Stimulated activated CD8-positive, alpha-beta memory T cell treated with anti-CD3 and anti-CD28 coated beads, Interleukin-12 subunit alpha, Interleukin-12 subunit beta, amount 100 ng/mL, for 4 hours (primary cell): ENCODE results near the gene GNA15.
"Not testable (repeated sequence)": the region's sequence is repeated elsewhere in the genome, so short reads cannot be mapped to it uniquely, and the experiment has no call there.

Experiments
- DNase-seq: peaks from one replicate; pipeline ENCODE4 v3.0.0-alpha.2; 2020; ENCODE audit warnings: low read depth

Gene GNA15

DNA sequence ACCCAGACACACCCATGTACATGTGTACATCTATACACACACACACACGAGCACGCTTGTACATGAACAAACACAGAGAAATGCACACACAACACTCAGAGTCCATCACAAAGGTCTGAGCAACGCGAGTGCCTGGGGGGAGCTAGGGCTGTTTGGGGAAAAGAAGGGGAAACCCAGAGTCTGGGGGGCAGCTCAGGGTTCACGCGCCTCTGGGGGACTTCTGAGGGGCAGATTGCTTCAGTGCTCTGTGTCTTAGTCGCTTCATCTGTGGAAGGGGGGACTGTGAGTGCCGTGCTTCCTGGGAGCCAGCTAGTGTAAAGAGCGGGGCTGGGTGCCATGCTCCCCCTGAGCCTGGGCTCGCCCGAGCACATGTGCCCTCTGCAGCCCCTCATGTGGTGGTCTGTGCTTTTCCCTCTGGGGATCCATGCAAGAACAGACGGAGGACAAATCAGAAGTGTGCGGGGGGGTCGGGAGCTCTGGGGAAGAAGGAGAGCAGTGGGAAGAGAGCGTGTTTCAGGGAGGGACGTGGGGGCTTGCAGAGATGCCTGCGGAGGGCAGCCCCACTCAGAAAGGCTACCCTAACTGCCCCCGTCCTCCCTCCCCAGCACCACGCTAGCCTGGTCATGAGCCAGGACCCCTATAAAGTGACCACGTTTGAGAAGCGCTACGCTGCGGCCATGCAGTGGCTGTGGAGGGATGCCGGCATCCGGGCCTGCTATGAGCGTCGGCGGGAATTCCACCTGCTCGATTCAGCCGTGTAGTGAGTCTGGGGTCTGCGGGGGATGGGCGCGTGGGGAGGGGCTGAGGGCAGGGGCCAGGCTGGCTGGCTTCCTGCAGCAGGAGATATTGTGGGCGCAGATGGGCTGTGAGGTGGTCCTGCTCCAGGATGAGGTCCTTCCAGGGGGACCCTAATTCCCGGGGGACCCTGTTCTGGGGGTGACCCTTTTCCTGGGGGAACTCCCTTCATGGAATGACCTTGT, 14.0 kb downstream of the GNA15 start:
- DNase-seq, result no peak

GRCh38 chr19:3150739-3151329, 15.0 kb downstream of the GNA15 start:
- DNase-seq, result no peak

GRCh38 chr19:3151563-3152418, 16.0 kb downstream of the GNA15 start:
- no peak for DNase-seq

GRCh38 chr19:3152419-3152780, 16.6 kb downstream of the GNA15 start:
- no peak for DNase-seq

- DNase-seq, result no peak
Measured at GRCh38 chr19:3153286-3154230, 17.7 kb downstream of the GNA15 start.

- not testable (repeated sequence) for DNase-seq
Measured at GRCh38 chr19:3154447-3154846, 18.6 kb downstream of the GNA15 start.

DNA sequence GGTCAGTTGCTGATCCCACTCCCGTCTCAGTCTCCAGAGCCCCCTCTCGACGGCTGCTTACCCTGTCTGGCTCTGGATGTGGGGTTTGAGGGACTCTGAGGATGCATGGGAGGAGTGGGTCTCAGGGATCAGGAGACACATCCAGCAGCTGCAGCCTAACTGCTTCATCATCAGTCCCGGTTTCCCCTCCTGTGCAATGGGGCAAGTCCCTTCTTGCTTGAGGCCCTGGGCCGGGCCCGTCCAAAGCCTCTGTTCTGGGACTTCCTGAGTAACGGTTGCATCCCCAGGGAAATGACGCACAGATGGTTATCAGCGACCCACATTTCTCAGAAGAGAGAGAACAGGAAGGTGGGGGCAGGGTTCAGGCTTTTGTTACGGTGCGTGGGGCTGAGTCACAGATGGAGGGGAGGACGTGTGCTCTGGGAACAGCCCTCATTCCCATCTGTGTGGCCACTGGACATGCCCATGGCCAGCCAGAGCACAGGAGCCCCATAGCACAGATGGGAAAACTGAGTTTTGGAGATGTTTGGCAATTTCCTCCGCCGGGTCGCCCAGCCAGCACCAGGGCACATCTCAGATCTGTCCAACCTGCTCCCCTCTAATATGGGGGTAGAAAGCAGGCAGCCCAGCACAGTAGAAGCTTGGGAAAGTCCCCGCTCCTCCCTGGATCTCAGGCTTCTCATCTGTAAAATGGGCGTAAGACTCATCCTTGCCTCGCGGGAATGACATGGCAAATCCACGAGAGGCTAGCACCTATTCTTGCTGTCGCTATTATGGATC, 19.3 kb downstream of the GNA15 start:
- peak; percentile 50 for DNase-seq

GRCh38 chr19:3157096-3157845, 21.4 kb downstream of the GNA15 start:
- no peak for DNase-seq

GRCh38 chr19:3159565-3159964, 23.7 kb downstream of the GNA15 start:
- DNase-seq, result no peak

DNA sequence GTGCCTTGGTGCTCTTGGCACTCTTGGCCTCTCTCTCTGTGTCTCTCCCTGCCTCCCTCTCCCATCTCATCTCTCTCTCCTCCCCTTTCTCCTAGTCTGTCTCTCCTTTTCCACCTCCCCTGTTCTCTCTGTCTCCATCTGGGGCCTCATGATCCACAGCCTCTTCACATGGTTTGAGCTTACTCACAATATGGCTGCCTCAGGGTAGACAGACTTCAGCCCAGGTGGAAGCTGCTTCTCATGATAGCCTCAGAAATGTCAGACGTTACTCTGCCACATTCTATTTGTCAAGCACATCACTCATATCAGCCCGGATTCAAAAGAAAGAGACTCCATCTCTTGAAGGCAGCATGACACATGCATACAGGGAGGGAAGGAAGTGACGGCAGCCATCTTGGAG, 24.4 kb downstream of the GNA15 start:
- no peak for DNase-seq

DNA sequence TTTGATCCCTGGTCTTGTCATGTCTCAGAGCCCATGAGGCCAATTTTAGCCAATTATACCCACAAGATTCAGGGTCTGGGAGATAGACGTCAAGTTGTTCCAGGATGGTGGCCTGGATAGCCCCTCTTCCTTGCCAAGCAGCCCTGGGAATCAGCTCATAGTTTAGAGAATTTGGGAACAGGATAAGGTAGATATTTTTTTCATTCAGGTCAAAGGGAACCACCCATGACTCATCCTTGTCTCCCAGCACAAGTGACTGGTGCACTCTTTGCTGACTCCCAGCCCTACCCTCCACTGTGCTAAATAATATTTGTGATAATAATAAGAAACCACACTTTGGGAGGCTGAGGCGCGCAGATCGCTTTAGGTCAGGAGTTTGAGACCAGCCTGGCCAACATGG, 25.6 kb downstream of the GNA15 start:
- no peak for DNase-seq

- no peak for DNase-seq
Measured at GRCh38 chr19:3162418-3163229, 26.8 kb downstream of the GNA15 start.

DNA sequence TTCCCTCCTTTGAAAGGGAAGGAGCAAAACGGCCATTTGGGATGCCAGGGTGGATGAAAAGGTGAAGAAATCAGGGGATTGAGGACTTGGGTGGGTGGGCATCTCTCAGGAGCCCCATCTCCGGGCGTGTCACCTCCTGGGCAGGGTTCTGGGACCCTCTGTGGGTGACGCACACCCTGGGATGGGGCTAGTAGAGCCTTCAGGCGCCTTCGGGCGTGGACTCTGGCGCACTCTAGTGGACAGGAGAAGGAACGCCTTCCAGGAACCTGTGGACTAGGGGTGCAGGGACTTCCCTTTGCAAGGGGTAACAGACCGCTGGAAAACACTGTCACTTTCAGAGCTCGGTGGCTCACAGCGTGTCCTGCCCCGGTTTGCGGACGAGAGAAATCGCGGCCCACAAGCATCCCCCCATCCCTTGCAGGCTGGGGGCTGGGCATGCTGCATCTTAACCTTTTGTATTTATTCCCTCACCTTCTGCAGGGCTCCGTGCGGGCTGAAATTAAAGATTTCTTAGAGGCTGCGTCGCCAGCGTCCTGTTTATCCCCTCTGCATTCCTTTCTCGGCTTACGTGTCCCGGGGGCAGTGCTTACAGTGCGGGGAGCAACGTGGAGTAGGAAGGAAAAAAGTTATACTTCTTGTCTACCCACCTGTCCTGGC, 27.5 kb downstream of the GNA15 start:
- peak; percentile 53 for DNase-seq

GRCh38 chr19:3163943-3164342, 28.1 kb downstream of the GNA15 start:
- no peak for DNase-seq

- DNase-seq, result no peak
Measured at GRCh38 chr19:3167533-3168272, 31.9 kb downstream of the GNA15 start.

DNA sequence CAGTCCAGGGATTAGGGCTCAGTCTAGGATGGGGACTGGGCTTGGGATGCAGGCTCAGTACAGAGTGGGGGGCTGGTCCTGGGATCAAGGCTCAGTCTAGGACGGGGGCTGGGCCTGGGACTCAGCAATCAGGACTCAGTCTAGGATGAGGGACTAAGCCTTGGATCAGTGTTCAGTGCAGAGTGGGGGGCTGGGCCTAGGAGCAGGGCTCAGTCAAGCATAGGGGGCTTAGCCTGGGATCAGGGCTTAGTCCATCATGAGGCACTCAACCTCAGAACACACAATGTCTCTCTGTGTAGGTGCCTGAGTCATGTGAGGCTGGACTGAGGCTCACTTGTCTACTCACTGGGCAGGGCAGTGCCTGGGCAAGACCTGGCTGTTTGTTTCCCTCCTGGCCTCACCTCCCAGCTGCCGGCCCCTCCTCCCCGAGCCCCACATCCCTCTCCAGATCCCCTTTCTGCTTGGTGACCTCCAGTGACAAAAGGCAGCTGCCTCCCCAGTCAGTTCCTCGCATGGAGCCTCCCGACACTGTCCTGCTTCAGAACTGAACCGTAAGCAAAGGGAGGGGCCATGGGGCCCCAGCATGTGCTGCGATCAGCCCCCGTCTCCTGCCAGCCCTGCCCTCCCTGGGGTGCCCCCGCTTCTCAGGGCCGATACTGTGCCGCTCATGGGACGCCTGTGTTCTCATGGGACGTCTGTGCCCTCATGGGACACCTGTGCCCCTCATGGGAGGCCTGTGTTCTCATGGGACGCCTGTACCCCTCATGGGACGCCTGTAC, 36.2 kb downstream of the GNA15 start:
- no peak for DNase-seq

DNA sequence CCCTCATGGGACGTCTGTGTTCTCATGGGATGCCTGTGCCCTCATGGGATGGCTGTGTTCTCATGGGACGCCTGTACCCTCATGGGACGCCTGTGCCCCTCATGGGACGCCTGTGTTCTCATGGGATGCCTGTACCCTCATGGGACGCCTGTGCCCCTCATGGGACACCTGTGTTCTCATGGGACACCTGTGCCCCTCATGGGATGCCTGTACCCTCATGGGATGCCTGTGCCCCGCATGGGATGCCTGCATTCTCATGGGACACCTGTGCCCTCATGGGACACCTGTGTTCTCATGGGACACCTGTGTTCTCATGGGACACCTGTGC, 36.8 kb downstream of the GNA15 start:
- not testable (repeated sequence) for DNase-seq
